SIG-M5 treated with dmso at 0.1 percent for 504 hours (cell line): Measurements from ENCODE around the gene FLYWCH1.
"Not testable (repeated sequence)": the region's sequence is repeated elsewhere in the genome, so short reads cannot be mapped to it uniquely, and the experiment has no call there.

Source experiments
- DNase-seq: peaks from one replicate; lab custom pipeline; 2025; ENCODE audit not compliant: unreplicated experiment; lab: John Stamatoyannopoulos, UW

The FLYWCH1 gene

GRCh38 chr16:2926650-2926999 lies 14.9 kb downstream of the FLYWCH1 start:
- DNase-seq, result no peak

GRCh38 chr16:2927010-2927646 lies 15.4 kb downstream of the FLYWCH1 start:
- DNase-seq, result peak; percentile 77

- DNase-seq, result not testable (repeated sequence)
Observed at GRCh38 chr16:2928151-2928550, 16.4 kb downstream of the FLYWCH1 start.

- no peak for DNase-seq
Observed at GRCh38 chr16:2928796-2929195, 17.1 kb downstream of the FLYWCH1 start.

- no peak for DNase-seq
Observed at GRCh38 chr16:2929693-2930092, 18.0 kb downstream of the FLYWCH1 start.

GRCh38 chr16:2930236-2930635 lies 18.5 kb downstream of the FLYWCH1 start:
- no peak for DNase-seq

GRCh38 chr16:2931231-2931914 lies 19.6 kb downstream of the FLYWCH1 start:
- not testable (repeated sequence) for DNase-seq

- no peak for DNase-seq
Observed at GRCh38 chr16:2933136-2933535, 21.4 kb downstream of the FLYWCH1 start.

- DNase-seq, result no peak
Observed at GRCh38 chr16:2933701-2934100, 22.0 kb downstream of the FLYWCH1 start.

- no peak for DNase-seq
Observed at GRCh38 chr16:2934450-2934849, 22.7 kb downstream of the FLYWCH1 start.

- no peak for DNase-seq
Observed at GRCh38 chr16:2936436-2937011, 24.8 kb downstream of the FLYWCH1 start.

GRCh38 chr16:2937170-2937569 lies 25.4 kb downstream of the FLYWCH1 start:
- DNase-seq, result no peak

GRCh38 chr16:2938206-2938605 lies 26.5 kb downstream of the FLYWCH1 start:
- no peak for DNase-seq

GRCh38 chr16:2939968-2940367 lies 28.2 kb downstream of the FLYWCH1 start:
- DNase-seq, result no peak

- no peak for DNase-seq
Observed at GRCh38 chr16:2942045-2942444, 30.3 kb downstream of the FLYWCH1 start.

- DNase-seq, result not testable (repeated sequence)
Observed at GRCh38 chr16:2943716-2944115, 32.0 kb downstream of the FLYWCH1 start.

GRCh38 chr16:2946649-2947048 lies 34.9 kb downstream of the FLYWCH1 start:
- DNase-seq, result no peak

- no peak for DNase-seq
Observed at GRCh38 chr16:2948807-2949704, 37.3 kb downstream of the FLYWCH1 start.

GRCh38 chr16:2949705-2950352 lies 38.1 kb downstream of the FLYWCH1 start:
- no peak for DNase-seq

GRCh38 chr16:2950353-2950724 lies 38.6 kb downstream of the FLYWCH1 start:
- no peak for DNase-seq

- no peak for DNase-seq
Observed at GRCh38 chr16:2950773-2951172, 39.0 kb downstream of the FLYWCH1 start.
